OCI-M2 (cell line): ENCODE data around the gene ERC1.
"Not testable (repeated sequence)": the region's sequence is repeated elsewhere in the genome, so short reads cannot be mapped to it uniquely, and the experiment has no call there.

ENCODE experiments used
- DNase-seq: peaks from one replicate; lab custom pipeline; 2025; ENCODE audit not compliant: unreplicated experiment; lab: John Stamatoyannopoulos, UW

The ERC1 gene

DNA sequence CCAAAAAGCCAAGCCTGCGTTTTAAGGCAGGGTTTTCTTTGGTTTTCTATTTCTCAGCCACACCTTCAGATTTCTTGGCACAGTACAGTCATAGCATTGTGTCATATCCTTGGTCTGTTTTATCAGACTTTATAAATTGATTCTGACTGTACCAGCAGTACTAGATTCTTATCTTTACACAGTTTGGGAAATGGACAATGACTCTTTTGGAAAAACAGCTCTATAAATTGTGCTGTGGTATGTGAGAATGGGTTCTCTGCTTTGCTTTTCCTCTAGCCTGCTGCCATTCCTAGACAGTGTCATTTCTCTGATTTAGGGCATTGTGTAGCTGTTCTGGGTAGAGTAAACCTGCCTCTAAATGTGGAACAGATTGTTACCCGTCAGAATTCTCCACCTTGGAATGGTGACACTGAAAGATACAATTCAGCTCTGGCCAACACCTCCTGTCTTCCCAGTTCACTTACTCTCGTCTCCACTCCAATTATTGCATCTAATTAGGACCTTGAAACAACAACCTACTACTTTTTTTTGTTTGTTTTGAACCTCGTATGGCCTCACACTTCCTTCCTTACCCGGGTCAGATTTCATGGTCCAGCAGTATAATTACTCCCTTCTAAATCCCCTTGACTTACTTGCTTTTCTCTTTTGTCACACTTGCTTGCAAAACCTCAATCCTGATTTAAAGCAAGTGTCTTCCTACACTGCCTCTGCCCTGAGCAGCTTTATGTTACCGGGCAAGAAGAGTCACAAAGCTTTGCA, 226.3 kb downstream of the ERC1 start:
- no peak for DNase-seq

GRCh38 chr12:1218369-1218768, 227.3 kb downstream of the ERC1 start:
- no peak for DNase-seq

DNA sequence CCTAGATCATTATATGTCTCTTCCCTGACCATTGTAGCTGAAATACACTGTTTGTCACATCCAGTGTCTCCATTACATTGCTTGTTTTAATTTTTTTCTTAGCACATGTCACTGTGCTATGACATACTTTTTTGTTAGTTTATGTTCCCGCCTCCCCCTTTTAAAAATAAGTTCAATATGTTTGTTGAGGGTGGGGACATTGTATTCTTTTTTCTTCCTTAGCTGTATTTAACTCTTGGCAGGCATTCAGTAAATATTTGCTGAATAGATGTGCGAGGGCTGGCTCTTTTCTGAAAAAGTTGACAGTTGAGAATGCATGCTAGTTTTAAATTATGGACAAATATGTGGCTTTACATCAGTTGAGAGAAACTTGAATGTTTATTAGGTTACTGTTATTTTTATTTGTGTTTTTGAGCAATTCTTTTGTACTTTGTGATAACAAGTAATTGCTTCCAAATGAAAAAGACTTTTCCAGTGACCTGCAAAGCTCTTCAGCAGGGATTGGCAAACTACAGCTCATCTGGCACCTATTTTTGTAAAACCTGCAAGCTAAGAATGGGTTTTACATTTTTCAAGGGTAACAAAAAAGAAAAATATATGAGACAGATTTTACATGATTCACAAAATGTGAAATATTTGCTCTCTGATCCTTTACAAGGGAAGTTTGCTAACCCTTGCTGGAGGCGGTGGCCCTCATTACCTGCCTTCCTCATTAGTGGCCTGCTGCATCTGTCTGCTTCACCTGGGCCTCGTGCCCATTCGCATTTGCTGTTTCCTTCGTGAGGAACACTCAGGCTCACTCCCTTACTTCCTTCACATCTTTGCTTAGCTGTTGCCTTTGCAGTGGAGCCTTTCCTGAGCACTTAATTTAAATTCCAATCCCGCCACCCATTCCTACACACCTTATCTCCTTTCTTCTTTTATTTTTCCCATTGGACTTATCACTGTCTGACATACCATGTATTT, 229.4 kb downstream of the ERC1 start:
- DNase-seq = no peak

DNA sequence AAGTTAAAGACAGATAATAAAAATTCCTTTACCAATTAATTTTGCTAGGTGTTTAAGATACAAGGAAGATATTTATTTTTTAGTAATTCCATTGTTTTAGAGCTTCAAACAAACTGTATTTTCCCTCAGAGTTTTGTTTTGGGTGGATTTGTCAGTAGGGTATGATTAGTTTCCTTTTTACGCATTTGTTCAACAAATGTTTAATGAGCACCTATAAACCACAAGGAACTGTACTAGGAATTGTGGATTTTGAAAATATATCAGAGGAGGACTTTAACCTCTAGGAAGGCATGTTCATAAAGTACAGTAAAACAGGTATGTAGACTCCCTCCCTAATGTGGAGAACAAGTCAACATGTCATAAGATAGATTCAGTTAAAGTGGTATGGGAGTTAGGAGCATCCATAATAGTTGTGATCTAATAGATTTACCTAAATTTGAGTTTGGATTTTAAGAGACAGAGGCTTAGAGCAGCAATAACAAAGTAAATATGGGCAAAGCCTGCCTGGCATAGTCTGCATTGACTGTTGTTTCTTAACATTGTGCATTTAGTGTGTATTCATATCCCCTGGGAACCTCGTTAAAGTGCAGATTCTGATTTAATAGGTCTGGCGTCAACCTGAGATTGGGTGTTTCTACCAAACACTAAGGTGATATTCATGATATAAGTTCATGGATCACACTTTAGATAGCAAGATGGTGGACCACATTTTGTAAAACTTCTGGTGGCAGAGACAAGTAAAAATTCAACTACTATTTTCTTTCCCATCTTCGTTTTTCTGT, 232.0 kb downstream of the ERC1 start:
- no peak for DNase-seq

DNA sequence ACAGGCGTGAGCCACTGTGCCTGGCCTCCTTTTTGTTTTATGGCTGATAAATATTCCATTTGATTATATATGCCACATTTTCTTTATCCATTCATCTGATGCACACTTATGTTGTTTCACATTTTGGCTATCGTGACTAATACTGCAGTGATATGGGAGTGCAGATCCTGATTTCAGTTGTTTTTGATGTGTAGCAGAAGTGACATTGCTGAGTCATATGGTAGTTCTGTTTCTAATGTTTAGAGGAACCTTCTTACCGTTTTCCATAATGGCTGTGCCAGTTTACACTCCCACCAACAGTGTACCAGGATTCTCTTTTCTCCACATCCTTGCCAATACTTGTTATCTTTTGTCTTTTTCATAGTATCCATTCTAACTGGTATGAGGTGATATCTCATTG, 235.9 kb downstream of the ERC1 start:
- DNase-seq = no peak

- no peak for DNase-seq
These were observed 243.1 kb downstream of the ERC1 start for GRCh38 chr12:1234073-1234472.

- DNase-seq = no peak
These were observed 255.6 kb downstream of the ERC1 start for GRCh38 chr12:1246637-1247036.

DNA sequence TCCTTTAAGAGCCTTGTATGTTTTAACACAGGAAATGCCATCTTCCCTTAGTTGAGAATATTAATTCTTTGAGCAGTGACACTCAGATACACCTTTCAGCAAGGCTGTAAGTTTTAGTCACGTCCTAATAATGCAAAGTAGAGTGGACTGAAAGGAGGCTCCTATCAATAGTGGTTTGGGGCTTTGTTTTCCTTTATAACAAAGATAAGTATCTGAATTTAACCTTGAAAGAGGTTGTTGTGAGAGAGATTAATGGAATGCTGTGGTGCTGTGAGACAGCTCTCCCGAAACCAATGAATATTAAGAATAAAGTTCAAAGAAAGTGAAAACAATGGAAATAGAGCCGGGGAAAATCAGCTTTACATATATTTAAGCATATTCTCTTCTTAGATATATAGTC, 259.6 kb downstream of the ERC1 start:
- no peak for DNase-seq

- DNase-seq = no peak
These were observed 261.7 kb downstream of the ERC1 start for GRCh38 chr12:1252758-1253157.

DNA sequence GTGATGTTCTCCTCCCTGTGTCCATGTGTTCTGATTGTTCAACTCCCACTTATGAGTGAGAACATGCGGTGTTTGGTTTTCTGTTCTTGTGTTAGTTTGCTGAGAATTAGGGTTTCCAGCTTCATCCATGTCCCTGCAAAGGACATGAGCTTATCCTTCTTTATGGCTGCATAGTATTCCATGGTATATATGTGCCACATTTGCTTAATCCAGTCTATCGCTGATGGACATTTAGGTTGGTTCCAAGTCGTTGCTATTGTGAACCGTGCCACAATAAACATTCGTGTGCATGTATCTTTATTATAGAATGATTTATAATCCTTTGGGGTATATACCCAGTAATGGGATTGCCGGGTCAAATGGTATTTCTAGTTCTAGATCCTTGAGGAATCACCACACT, 264.1 kb downstream of the ERC1 start:
- not testable (repeated sequence) for DNase-seq

DNA sequence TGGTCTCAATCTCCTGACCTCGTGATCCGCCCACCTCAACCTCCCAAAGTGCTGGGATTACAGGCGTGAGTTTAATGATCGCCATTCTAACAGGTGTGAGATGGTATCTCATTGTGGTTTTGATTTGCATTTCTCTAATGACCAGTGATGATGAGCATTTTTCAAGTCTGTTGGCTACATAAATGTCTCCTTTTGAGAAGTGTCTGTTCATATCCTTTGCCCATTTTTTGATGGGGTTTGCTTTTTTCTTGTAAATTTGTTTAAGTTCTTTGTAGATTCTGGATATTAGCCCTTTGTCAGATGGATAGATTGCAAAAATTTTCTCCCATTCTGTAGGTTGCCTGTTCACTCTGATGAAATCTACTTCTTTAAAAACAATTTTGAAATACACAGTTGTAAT, 264.8 kb downstream of the ERC1 start:
- DNase-seq = not testable (repeated sequence)

DNA sequence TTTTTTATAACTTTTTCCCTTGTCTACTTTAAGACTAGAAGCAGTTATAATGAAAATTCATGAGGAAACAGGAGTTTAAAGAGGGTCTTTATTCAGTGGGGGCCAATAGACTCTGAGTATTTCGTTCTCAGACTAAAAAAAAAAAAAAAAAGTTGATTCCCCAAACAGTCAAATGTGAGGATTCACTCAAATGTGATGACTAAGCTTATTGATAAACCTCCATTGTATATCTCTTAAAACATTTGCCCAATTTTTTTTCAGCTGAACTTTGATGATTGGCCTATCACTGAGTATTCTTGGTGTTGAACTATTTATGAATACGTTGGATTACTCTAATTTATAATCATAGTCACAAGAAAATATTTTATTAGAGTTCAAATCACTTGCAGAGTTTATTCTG, 265.3 kb downstream of the ERC1 start:
- DNase-seq = no peak

GRCh38 chr12:1256991-1257390, 266.0 kb downstream of the ERC1 start:
- no peak for DNase-seq

GRCh38 chr12:1262011-1262410, 271.0 kb downstream of the ERC1 start:
- no peak for DNase-seq

- no peak for DNase-seq
These were observed 276.2 kb downstream of the ERC1 start for GRCh38 chr12:1267243-1267642.

GRCh38 chr12:1272142-1272541, 281.1 kb downstream of the ERC1 start:
- DNase-seq = no peak

- DNase-seq = no peak
These were observed 282.0 kb downstream of the ERC1 start for GRCh38 chr12:1273051-1273450.

- DNase-seq = no peak
These were observed 286.9 kb downstream of the ERC1 start for GRCh38 chr12:1277905-1278304.

DNA sequence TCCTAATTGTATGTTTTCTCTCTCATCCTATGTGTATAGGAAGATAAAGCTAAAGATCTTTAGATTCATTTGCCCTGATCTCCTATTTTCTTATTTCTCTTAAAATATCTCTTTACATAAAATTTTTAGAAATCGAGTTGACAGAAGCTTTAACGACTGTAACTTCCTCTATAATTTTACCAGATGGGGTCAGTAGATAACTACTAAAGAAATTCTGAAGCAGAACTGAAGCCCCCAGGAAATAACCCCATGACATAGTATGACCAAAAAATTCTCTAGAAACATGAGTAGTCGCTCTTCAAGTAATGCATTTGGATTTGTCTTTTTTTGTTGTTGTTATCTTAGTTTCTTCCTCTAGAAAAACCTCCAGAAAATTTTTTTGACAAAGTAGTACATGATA, 288.0 kb downstream of the ERC1 start:
- no peak for DNase-seq

DNA sequence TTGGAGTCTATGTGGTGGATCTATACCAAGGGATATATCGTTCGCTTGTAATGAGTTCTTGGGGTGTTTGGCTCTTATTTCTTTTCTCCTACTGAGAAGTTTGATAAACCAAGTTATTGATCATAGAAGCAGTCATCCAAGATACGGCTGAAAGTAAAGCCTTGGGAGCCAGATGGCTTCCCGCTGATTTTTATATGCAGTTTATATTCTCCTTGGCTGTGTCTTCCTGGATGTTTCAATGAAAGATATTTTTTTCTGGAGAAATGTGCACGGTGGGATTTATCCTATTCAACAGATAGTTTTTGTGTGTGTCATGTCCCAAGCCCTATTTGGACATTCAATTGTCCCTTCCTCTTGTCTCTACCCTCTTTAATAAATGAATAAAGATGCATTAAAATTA, 289.0 kb downstream of the ERC1 start:
- DNase-seq = no peak

- no peak for DNase-seq
These were observed 290.8 kb downstream of the ERC1 start for GRCh38 chr12:1281683-1282366.
